ENCODE measurements around the gene ARHGDIA. TPM values are rescaled to one million over a fixed set of nuclear protein-coding genes. Genes with fewer than 3 reads are reported as not detected.

The ARHGDIA gene
- polyA plus RNA-seq, 6 donors from 2014 or later = 42.9 to 116 (median 78.3) TPM

- Mint-ChIP-seq H3K4me3 (peak overlapping the region in 1 of 8 donors; percentile 45), H3K9me3 (no peaks in the 10 kb centered on the region), H3K27ac (no peak overlapping the region), H3K4me1 (peaks cover 5 to 7% (median 5%) of the 10 kb centered on the region in 3 donors), H3K36me3 (no peaks in the 10 kb centered on the region), H3K27me3 (peaks cover 0 to 12% (median 8%) of the 10 kb centered on the region in 3 donors)
- DNase-seq (no peak), ATAC-seq (ENCODE audit: low read depth in 2 of 2) (no peak)
Observed at GRCh38 chr17:81821603-81822311, 49.4 kb downstream of the ARHGDIA start.

DNA sequence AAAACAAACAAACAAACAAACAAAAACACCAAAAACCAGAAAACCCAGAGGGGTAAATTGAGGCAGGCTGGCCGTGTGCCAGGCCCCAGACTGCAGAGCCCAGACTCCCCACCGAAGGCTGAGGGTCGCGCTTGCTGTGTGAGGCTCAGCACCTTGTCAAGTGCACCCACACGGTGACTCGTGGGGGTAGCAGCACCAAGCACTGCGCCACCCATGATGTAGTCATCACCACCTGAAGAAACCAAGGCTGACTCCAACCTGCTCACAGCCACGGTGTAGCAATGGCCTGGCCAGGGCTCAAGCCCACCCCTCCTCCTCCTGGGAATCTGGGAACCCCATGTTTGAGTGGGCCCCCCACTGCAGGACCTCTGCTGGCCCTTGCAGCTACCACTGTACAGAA lies 50.0 kb downstream of the ARHGDIA start:
- DNase-seq (no peak), ATAC-seq (ENCODE audit: low read depth in 2 of 2) (no peak)
- H3K4me3 Mint-ChIP-seq = no peak overlapping the region
- no peaks in the 10 kb centered on the region for H3K9me3 Mint-ChIP-seq
- peaks cover 3 to 4% (median 3%) of the 10 kb centered on the region in 3 donors for H3K4me1 Mint-ChIP-seq
- H3K27me3 Mint-ChIP-seq = peaks cover 2 to 19% (median 15%) of the 10 kb centered on the region in 3 donors
- H3K27ac Mint-ChIP-seq = no peak overlapping the region
- no peaks in the 10 kb centered on the region for H3K36me3 Mint-ChIP-seq

DNA sequence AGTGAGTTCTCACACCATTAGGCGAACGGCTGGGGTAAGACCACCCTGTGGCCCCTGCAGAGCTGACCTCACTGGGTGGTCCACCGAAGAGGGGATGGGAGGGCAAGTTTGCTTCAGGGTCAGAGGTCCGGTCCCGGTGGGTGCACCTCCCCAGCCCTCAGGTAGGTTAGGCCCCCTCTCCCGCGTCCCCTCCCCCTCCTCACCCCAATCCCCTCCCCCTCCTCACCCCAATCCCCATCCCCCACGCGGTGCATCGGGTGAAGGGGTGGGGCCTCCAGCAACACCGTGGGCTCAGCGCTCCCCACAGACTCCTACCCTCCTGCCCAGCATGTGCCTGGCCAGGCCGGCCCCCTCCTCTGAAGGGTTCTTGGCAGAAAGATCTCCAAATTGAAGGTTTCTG lies 51.4 kb downstream of the ARHGDIA start:
- no peak overlapping the region for H3K27ac Mint-ChIP-seq
- H3K4me3 Mint-ChIP-seq = no peak overlapping the region
- H3K4me1 Mint-ChIP-seq = no peaks in the 10 kb centered on the region
- ATAC-seq (ENCODE audit: low read depth in 2 of 2) = no peak
- no peak for DNase-seq
- no peaks in the 10 kb centered on the region for H3K36me3 Mint-ChIP-seq
- peaks cover 4 to 22% (median 18%) of the 10 kb centered on the region in 3 donors for H3K27me3 Mint-ChIP-seq
- no peaks in the 10 kb centered on the region for H3K9me3 Mint-ChIP-seq

GRCh38 chr17:81817758-81818147 lies 53.4 kb downstream of the ARHGDIA start:
- H3K27ac Mint-ChIP-seq = no peak overlapping the region
- no peak overlapping the region for H3K4me3 Mint-ChIP-seq

More at GRCh38 chr17:81817758-81818147, 53.4 kb downstream of the ARHGDIA start:
- H3K36me3 Mint-ChIP-seq = no peaks in the 10 kb centered on the region
- ATAC-seq (ENCODE audit: low read depth in 2 of 2) (no peak), DNase-seq (no peak)
- H3K27me3 Mint-ChIP-seq = peaks cover 4 to 22% (median 18%) of the 10 kb centered on the region in 3 donors
- no peaks in the 10 kb centered on the region for H3K9me3 Mint-ChIP-seq
- no peaks in the 10 kb centered on the region for H3K4me1 Mint-ChIP-seq

Other genes starting within 250 kb of the ARHGDIA start
- gene NPLOC4, start 234.2 kb downstream of the ARHGDIA start, polyA plus RNA-seq (ENCODE audit: low read depth in 6 of 6) = 10 to 100 TPM; 49.2 to 76.6 (median 57.7) TPM
- under 1 TPM in 5 of 6 donors, not detected in 1; 0.34 to 0.92 (median 0.86) TPM for gene TSPAN10, start 234.1 kb downstream of the ARHGDIA start, polyA plus RNA-seq (ENCODE audit: low read depth in 6 of 6)
- 10 to 100 TPM in 1 of 6 donors, 1 to 10 TPM in 5; 2.1 to 16.1 (median 5.1) TPM for gene PDE6G, start 214.8 kb downstream of the ARHGDIA start, polyA plus RNA-seq (ENCODE audit: low read depth in 6 of 6)
- 10 to 100 TPM; 63.9 to 77.5 (median 69.6) TPM for gene OXLD1, start 204.7 kb downstream of the ARHGDIA start, polyA plus RNA-seq (ENCODE audit: low read depth in 6 of 6)
- 10 to 100 TPM in 4 of 6 donors, 1 to 10 TPM in 2; 3.2 to 29.4 (median 12.3) TPM for gene CCDC137, start 204.6 kb downstream of the ARHGDIA start, polyA plus RNA-seq (ENCODE audit: low read depth in 6 of 6)
- 100 to 1,000 TPM in 1 of 6 donors, 10 to 100 TPM in 5; 32.8 to 101 (median 37.6) TPM for gene ARL16, start 187.5 kb downstream of the ARHGDIA start, polyA plus RNA-seq (ENCODE audit: low read depth in 6 of 6)
- 10 to 100 TPM; 11.3 to 47.6 (median 21.7) TPM for gene HGS, start 187.3 kb downstream of the ARHGDIA start, polyA plus RNA-seq (ENCODE audit: low read depth in 6 of 6)
- gene MRPL12, start 168.0 kb downstream of the ARHGDIA start, polyA plus RNA-seq (ENCODE audit: low read depth in 6 of 6) = 10 to 100 TPM; 33.7 to 51.6 (median 42.3) TPM
- gene SLC25A10, start 159.1 kb downstream of the ARHGDIA start, polyA plus RNA-seq (ENCODE audit: low read depth in 6 of 6) = 1 to 10 TPM in 4 of 6 donors, under 1 TPM in 1, not detected in 1; 0.92 to 5.0 (median 2.3) TPM
- not detected for gene GCGR, start 67.2 kb downstream of the ARHGDIA start, polyA plus RNA-seq (ENCODE audit: low read depth in 6 of 6)
- gene MCRIP1, start 38.0 kb downstream of the ARHGDIA start, polyA plus RNA-seq (ENCODE audit: low read depth in 6 of 6) = 100 to 1,000 TPM in 1 of 6 donors, 10 to 100 TPM in 5; 66.2 to 114 (median 77.4) TPM
- under 1 TPM in 2 of 6 donors, not detected in 4; 0.18 to 0.64 TPM for gene PPP1R27, start 36.3 kb downstream of the ARHGDIA start, polyA plus RNA-seq (ENCODE audit: low read depth in 6 of 6)
- gene P4HB, start 10.8 kb downstream of the ARHGDIA start, polyA plus RNA-seq (ENCODE audit: low read depth in 6 of 6) = 100 to 1,000 TPM; 139 to 192 (median 158) TPM
- gene ALYREF, start 20.2 kb upstream of the ARHGDIA start, polyA plus RNA-seq (ENCODE audit: low read depth in 6 of 6) = 10 to 100 TPM; 25.5 to 53.9 (median 41.7) TPM
- 100 to 1,000 TPM; 208 to 260 (median 218) TPM for gene ANAPC11, start 20.4 kb upstream of the ARHGDIA start, polyA plus RNA-seq (ENCODE audit: low read depth in 6 of 6)
- gene NPB, start 30.9 kb upstream of the ARHGDIA start, polyA plus RNA-seq (ENCODE audit: low read depth in 6 of 6) = under 1 TPM in 1 of 6 donors, not detected in 5; 0.24 TPM
- gene PCYT2, start 40.1 kb upstream of the ARHGDIA start, polyA plus RNA-seq (ENCODE audit: low read depth in 6 of 6) = 10 to 100 TPM; 19.0 to 28.4 (median 21.2) TPM
- 10 to 100 TPM; 23.6 to 41.3 (median 30.6) TPM for gene SIRT7, start 46.8 kb upstream of the ARHGDIA start, polyA plus RNA-seq (ENCODE audit: low read depth in 6 of 6)
- gene MAFG, start 56.4 kb upstream of the ARHGDIA start, polyA plus RNA-seq (ENCODE audit: low read depth in 6 of 6) = 1 to 10 TPM; 3.4 to 6.7 (median 4.7) TPM
- gene PYCR1, start 66.0 kb upstream of the ARHGDIA start, polyA plus RNA-seq (ENCODE audit: low read depth in 6 of 6) = 1 to 10 TPM; 1.6 to 4.5 (median 2.2) TPM
- not detected for gene MYADML2, start 75.9 kb upstream of the ARHGDIA start, polyA plus RNA-seq (ENCODE audit: low read depth in 6 of 6)
- gene NOTUM, start 89.8 kb upstream of the ARHGDIA start, polyA plus RNA-seq (ENCODE audit: low read depth in 6 of 6) = not detected
- gene ASPSCR1, start 106.3 kb upstream of the ARHGDIA start, polyA plus RNA-seq (ENCODE audit: low read depth in 6 of 6) = 10 to 100 TPM; 20.2 to 31.0 (median 25.0) TPM
- gene CENPX, start 151.5 kb upstream of the ARHGDIA start, polyA plus RNA-seq (ENCODE audit: low read depth in 6 of 6) = 10 to 100 TPM; 52.6 to 77.6 (median 58.3) TPM
- 1 to 10 TPM; 1.3 to 4.6 (median 2.6) TPM for gene LRRC45, start 152.0 kb upstream of the ARHGDIA start, polyA plus RNA-seq (ENCODE audit: low read depth in 6 of 6)
- not detected for gene RAC3, start 160.3 kb upstream of the ARHGDIA start, polyA plus RNA-seq (ENCODE audit: low read depth in 6 of 6)
- gene DCXR, start 166.4 kb upstream of the ARHGDIA start, polyA plus RNA-seq (ENCODE audit: low read depth in 6 of 6) = 100 to 1,000 TPM in 2 of 6 donors, 10 to 100 TPM in 4; 74.0 to 199 (median 98.1) TPM
- gene RFNG, start 180.5 kb upstream of the ARHGDIA start, polyA plus RNA-seq (ENCODE audit: low read depth in 6 of 6) = 1 to 10 TPM; 2.6 to 7.6 (median 4.8) TPM
- gene GPS1, start 180.6 kb upstream of the ARHGDIA start, polyA plus RNA-seq (ENCODE audit: low read depth in 6 of 6) = 100 to 1,000 TPM; 103 to 138 (median 109) TPM
- 10 to 100 TPM; 52.4 to 86.5 (median 68.2) TPM for gene DUS1L, start 194.5 kb upstream of the ARHGDIA start, polyA plus RNA-seq (ENCODE audit: low read depth in 6 of 6)
- gene FASN, start 226.9 kb upstream of the ARHGDIA start, polyA plus RNA-seq (ENCODE audit: low read depth in 6 of 6) = under 1 TPM in 5 of 6 donors, not detected in 1; 0.05 to 0.75 (median 0.50) TPM